Measurements from ENCODE around the gene LCNL1. TPM values are rescaled to one million over a fixed set of nuclear protein-coding genes. Genes with fewer than 3 reads are reported as not detected.

The LCNL1 gene
- total and polyA plus RNA-seq, 2 experiments from 2014 or later: 0.13 to 0.47 TPM

DNA sequence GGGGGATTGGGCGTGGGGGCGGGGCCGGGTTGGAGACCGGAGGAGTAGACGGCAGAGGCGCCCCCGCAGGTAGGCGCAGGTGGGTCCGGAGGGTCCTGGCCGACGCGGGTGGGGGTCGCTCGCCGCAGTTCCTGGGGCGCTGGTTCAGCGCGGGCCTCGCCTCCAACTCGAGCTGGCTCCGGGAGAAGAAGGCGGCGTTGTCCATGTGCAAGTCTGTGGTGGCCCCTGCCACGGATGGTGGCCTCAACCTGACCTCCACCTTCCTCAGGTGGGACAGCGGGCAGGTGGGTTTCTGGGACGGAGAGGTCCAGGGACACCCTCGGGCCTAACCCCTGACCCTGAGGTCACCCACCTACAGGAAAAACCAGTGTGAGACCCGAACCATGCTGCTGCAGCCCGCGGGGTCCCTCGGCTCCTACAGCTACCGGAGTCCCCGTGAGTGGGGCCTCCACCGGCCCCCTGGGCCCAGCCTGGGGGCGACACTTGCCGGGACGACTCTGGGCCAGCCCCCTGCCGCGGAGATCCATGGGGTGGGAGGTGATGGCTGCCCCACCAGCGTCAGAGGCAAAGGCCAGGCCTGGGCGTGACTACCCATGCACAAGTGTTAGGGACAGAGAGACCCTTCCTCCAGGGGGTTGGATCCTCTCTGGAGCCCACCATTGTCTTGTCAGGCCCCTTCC is 3.8 kb upstream of the LCNL1 start:
- Histone ChIP-seq H3K9me2 (replicated peaks; ENCODE audit: insufficient read depth) (no peaks in the 10 kb centered on the region), H3K27me3 (no peaks in the 10 kb centered on the region), H3K27ac (no peak overlapping the region), H3K9me3 (ENCODE audit: low read depth) (no peaks in the 10 kb centered on the region), H4K20me1 (ENCODE audit: insufficient read depth, poor library complexity, severe bottlenecking) (no peaks in the 10 kb centered on the region), H3K4me3 (no peak overlapping the region), H3K4me2 (no peak overlapping the region), H2AFZ (no peak overlapping the region), H3K4me1 (ENCODE audit: insufficient read depth) (no peaks in the 10 kb centered on the region), H3K36me3 (replicated peaks; ENCODE audit: insufficient read depth, low read depth) (no peaks in the 10 kb centered on the region), H3K79me2 (no peaks in the 10 kb centered on the region)
- 85% methylated on average over 21 of the region's 41 CpGs for WGBS (ENCODE audit: low lambda C conversion rate, missing lambda C conversion rate)
- no peak for DNase-seq (ENCODE audit: low spot score)
- TF ChIP-seq EZH2 (IDR thresholded peaks at IDR 0.05; ENCODE audit: borderline replicate concordance) (no peak), EZH2phosphoT487 (IDR thresholded peaks at IDR 0.05; ENCODE audit: low read depth, severe bottlenecking, unreplicated experiment) (no peak)
- TF ChIP-seq, protein P1, sequence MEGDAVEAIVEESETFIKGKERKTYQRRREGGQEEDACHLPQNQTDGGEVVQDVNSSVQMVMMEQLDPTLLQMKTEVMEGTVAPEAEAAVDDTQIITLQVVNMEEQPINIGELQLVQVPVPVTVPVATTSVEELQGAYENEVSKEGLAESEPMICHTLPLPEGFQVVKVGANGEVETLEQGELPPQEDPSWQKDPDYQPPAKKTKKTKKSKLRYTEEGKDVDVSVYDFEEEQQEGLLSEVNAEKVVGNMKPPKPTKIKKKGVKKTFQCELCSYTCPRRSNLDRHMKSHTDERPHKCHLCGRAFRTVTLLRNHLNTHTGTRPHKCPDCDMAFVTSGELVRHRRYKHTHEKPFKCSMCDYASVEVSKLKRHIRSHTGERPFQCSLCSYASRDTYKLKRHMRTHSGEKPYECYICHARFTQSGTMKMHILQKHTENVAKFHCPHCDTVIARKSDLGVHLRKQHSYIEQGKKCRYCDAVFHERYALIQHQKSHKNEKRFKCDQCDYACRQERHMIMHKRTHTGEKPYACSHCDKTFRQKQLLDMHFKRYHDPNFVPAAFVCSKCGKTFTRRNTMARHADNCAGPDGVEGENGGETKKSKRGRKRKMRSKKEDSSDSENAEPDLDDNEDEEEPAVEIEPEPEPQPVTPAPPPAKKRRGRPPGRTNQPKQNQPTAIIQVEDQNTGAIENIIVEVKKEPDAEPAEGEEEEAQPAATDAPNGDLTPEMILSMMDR (IDR thresholded peaks at IDR 0.05; ENCODE audit: poor library complexity): no peak

DNA sequence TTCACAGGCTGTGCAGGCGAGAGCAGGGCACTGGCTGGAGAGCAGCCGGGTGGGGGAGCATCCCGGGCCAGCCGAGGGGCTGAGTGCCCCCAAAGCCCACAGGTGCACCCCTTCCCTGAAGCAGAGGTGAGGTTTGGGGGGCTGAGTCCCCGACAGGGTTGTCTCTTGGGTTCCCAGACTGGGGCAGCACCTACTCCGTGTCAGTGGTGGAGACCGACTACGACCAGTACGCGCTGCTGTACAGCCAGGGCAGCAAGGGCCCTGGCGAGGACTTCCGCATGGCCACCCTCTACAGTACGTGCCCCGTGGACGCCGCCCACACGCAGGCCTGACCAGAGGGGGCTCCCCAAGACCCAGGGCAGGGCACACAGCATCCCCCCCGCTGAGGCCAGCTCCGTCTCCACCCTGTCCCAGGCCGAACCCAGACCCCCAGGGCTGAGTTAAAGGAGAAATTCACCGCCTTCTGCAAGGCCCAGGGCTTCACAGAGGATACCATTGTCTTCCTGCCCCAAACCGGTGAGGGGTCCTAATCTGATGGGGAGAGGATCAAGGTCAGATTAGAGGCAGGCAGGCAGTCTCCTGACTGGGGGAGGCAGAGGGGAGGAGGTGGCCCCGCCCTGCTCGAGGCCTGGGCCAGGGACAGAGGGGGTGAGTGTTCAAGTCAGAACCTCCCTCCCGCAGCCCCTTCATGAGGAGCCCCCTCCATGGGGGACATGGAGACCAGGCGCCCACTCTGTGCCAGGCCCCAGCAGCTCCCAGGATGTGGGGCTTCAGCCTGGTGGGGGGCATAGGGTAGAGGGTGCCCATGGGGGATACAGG is 2.8 kb upstream of the LCNL1 start:
- H3K9me2 ChIP-seq (replicated peaks; ENCODE audit: insufficient read depth): no peaks in the 10 kb centered on the region
- WGBS (ENCODE audit: low lambda C conversion rate, missing lambda C conversion rate): 88% methylated on average over 25 of the region's 26 CpGs
- H3K4me3 ChIP-seq: no peak overlapping the region
- no peak overlapping the region for H2AFZ ChIP-seq
- H3K9me3 ChIP-seq (ENCODE audit: low read depth): no peaks in the 10 kb centered on the region
- no peaks in the 10 kb centered on the region for H3K36me3 ChIP-seq (replicated peaks; ENCODE audit: insufficient read depth, low read depth)
- H3K4me1 ChIP-seq (ENCODE audit: insufficient read depth): no peaks in the 10 kb centered on the region
- no peak overlapping the region for H3K4me2 ChIP-seq
- DNase-seq (ENCODE audit: low spot score): no peak
- H3K79me2 ChIP-seq: no peaks in the 10 kb centered on the region
- no peaks in the 10 kb centered on the region for H4K20me1 ChIP-seq (ENCODE audit: insufficient read depth, poor library complexity, severe bottlenecking)
- TF ChIP-seq EZH2 (IDR thresholded peaks at IDR 0.05; ENCODE audit: borderline replicate concordance): no peak
- no peak for TF ChIP-seq EZH2phosphoT487 (IDR thresholded peaks at IDR 0.05; ENCODE audit: low read depth, severe bottlenecking, unreplicated experiment)
- TF ChIP-seq, protein P1 (IDR thresholded peaks at IDR 0.05; ENCODE audit: poor library complexity): no peak
- H3K27ac ChIP-seq: no peak overlapping the region
- peaks cover 2% of the 10 kb centered on the region for H3K27me3 ChIP-seq

- H3K4me1 ChIP-seq (ENCODE audit: insufficient read depth): peaks cover 3% of the 10 kb centered on the region
- H3K9me2 ChIP-seq (replicated peaks; ENCODE audit: insufficient read depth): no peaks in the 10 kb centered on the region
- WGBS (ENCODE audit: low lambda C conversion rate, missing lambda C conversion rate): 92% methylated on average over 16 of the region's 16 CpGs
- no peak overlapping the region for H3K4me2 ChIP-seq
- no peaks in the 10 kb centered on the region for H3K79me2 ChIP-seq
- peaks cover 10% of the 10 kb centered on the region for H3K27me3 ChIP-seq
- no peaks in the 10 kb centered on the region for H4K20me1 ChIP-seq (ENCODE audit: insufficient read depth, poor library complexity, severe bottlenecking)
- no peaks in the 10 kb centered on the region for H3K9me3 ChIP-seq (ENCODE audit: low read depth)
- H3K27ac ChIP-seq: no peak overlapping the region
- no peak overlapping the region for H3K4me3 ChIP-seq
- H2AFZ ChIP-seq: no peak overlapping the region
- H3K36me3 ChIP-seq (replicated peaks; ENCODE audit: insufficient read depth, low read depth): no peaks in the 10 kb centered on the region
- TF ChIP-seq EZH2 (IDR thresholded peaks at IDR 0.05; ENCODE audit: borderline replicate concordance) (no peak), EZH2phosphoT487 (IDR thresholded peaks at IDR 0.05; ENCODE audit: low read depth, severe bottlenecking, unreplicated experiment) (no peak)
- TF ChIP-seq, protein P1 (IDR thresholded peaks at IDR 0.05; ENCODE audit: poor library complexity): no peak
- no peak for DNase-seq (ENCODE audit: low spot score)
Measured at GRCh38 chr9:136980669-136981478, 1.9 kb upstream of the LCNL1 start.

Data from hepatocyte (in vitro differentiated cells).